Breast epithelium (tissue), 3 donors: Measurements from ENCODE around the gene DNAH8.

ENCODE experiments used
- CTCF ChIP-seq, 3 donors: fragments of 450-650 bp; IDR thresholded peaks; one replicate each; pipeline ENCODE4 v1.5.1; 2016 to 2017; ENCODE audit warnings: antibody characterized with exemption in 3 of 3, mild to moderate bottlenecking in 3 of 3, moderate library complexity in 3 of 3
- POLR2AphosphoS5 ChIP-seq, 3 donors: sonication (generic); formaldehyde crosslinking; IDR thresholded peaks; one replicate each; pipeline ENCODE4 v1.6.1; 2017; ENCODE audit warnings: antibody characterized with exemption in 3 of 3

GRCh38 chr6:38837101-38837500 lies 122.0 kb downstream of the DNAH8 start:
- TF ChIP-seq CTCF (IDR thresholded peaks at IDR 0.05) (no peak), POLR2AphosphoS5 (IDR thresholded peaks at IDR 0.05) (no peak)
